HG03439 (cell line): ENCODE data around the gene TRAIP.
"Not testable (repeated sequence)": the region's sequence is repeated elsewhere in the genome, so short reads cannot be mapped to it uniquely, and the experiment has no call there.

ENCODE experiments used
- ATAC-seq: cut with Tn5 transposase; IDR thresholded peaks from one replicate; pipeline ENCODE4 v1.9.1; 2021; ENCODE audit warnings: mild to moderate bottlenecking, moderate library complexity; ENCODE audit not compliant: unreplicated experiment

TRAIP gene

DNA sequence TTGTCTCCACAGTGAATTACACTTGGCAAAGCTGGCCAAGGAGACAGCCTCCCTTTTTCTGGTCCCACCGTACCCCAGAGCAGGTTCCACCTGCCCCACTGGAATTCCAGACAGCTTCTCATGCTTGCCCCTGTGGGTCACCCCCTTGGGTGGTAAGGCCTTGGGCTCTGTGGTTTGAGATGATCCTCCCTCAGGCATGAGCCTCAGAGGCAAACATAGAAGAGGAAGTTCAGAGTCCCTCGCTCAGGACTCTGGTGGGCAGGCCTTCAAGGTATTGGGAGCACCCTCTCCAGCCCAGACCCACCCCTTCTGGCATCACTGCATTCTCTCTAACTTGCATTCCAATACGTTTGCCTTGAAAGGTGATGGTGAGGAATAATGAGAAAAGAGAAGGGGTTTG is 25.0 kb downstream of the TRAIP start:
- ATAC-seq = no peak

DNA sequence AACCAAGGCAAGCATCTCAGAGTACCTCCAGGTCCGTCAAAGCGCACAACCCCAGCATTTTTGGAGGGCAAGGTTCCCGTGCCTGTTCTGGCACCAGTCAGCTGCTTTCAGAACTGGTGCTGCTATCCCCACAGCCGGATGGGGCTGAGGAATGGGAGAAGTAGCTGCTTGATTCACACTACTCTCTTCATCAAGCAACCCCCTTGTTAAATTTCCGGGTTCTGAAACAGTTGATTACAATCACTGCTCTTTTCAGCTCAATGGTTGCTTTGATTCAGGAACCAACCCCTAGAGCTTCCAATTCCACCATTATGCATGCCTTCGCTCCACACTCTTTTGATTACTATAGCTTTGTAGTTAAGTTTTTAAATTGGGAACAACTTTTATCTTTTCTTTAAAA is 30.3 kb downstream of the TRAIP start:
- no peak for ATAC-seq

DNA sequence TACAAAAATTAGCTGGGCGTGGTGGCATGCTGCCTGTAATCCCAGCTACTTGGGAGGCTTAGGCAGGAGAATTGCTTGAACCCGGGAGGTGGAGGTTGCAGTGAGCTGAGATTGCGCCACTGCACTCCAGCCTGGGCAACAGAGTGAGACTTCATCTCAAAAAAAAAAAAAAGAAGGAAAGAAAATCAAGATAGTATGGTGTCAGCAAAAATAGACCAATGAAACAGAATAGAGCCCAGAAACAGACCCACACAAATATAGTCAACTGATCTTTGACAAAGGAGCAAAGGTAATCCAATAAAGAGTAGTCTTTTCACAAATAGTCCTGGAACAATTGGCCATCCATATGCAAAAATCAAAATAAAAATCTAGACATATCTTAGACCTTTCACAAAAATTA is 33.2 kb downstream of the TRAIP start:
- ATAC-seq = not testable (repeated sequence)

DNA sequence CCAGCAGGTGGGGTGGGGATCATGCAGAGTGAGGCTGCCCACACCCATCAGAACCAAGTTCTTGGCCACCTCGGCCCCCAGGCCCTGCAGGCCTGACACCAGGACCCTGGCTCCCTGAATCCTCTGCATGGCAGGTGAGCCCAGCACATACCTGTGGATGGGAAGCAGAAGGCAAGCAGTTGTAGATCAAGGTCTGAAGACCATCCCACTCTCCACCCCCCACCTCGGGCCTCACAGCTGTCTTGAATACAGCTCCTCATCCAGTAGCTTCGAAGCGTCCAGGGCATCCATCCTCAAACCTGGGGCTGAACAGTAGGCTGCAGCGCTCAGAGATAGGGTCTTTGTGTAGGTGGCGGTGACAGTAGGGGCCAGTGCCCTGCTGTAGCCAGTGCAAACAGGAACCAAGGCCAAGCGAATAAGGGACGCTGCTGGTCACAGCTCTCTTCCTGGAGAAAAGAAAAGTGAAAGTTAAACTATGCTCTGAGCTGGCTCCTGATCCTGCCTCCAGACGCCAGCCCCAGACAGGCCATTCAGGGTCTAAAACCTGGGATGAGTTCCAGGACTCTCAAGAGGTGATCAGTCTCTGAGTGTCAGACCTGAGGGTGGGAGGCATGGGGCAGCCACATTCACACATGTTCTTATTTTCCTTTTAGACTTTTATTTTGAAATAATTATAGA is 42.7 kb downstream of the TRAIP start, which contains the start of gene UBA7:
Gene UBA7 (minus strand): TSS at position 457 of the 678 bp plus-strand sequence. CDS start 166 bp downstream, at position 291.
- peak; percentile 69 for ATAC-seq

DNA sequence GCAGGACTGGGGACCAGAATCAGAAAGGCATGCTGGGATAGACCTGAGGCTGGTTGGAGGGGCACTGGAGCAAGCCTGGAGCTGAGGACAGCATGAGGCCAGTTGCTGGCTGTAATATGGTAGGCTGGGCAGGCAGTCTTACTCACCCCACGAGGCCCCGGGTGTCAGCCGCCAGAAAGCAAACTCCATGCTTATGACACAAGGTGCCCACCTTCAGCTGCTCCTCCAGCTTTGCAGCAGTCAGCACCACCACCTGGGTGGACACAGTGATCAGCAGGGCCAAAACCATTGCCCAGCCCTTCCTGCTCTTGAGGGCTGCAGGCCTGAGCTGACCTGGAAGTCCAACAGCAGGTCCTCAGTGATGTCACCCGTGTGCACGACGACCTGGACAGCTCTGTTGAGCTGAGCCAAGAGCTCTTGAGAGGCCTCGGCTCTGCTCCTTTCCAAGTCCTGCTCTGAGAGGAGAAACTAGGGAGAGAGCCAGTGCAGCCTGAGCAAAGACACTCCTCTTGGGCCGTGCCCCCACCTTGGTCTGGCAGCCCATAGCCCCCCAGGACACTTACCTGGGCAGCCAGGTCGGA is 43.4 kb downstream of the TRAIP start:
- no peak for ATAC-seq

DNA sequence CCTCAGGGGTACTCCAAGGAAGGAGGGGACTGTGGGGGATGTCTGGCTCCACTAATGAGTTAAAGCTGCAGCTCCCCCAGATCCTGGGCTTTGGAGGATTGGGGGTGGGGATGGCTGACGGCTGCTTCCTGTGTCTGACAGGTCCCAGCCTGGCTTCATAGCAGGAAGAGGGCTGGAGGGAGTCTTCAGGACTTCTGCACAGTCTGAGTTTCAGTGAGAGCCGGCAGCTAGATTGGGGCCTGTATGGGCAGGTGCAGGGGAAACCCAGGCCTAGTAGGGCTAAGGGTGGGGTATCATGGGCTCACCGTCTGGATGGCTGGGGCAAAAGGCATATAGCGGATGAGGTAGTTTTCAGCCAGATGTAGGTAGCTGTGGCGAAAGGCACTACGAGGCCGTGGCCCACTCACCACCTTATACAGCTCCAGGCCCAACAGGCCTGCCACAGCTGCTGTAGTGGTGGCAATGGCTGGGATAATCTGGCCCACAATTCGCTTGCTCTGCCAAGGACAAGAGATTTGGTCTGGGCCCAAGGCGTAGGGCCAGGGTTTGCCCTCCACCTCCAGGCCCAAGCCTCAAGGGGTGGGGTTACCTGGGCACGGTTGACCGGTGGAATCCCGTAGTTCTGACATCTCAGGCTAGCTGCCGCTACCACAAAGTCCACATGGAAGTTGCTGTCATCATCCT is 48.8 kb downstream of the TRAIP start:
- ATAC-seq = no peak

DNA sequence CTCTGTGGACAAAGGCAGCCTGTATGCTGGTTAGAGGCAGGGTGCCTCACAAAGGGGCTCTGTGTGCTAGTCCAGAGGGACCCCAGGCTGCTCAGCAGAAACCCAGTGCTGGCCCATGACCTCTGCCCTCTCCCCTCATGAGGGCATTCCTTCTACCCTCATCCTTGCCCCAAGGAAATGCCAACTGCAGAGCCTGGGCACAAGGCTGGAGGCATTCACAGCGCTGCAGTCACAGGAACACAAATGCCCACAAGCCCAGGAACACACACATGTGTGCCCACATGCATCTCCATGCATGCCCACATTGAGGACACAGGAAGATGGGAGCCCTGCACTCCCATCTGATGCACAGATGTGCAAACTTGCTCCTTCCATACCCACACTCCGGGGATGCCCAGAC is 49.5 kb downstream of the TRAIP start:
- ATAC-seq = no peak

DNA sequence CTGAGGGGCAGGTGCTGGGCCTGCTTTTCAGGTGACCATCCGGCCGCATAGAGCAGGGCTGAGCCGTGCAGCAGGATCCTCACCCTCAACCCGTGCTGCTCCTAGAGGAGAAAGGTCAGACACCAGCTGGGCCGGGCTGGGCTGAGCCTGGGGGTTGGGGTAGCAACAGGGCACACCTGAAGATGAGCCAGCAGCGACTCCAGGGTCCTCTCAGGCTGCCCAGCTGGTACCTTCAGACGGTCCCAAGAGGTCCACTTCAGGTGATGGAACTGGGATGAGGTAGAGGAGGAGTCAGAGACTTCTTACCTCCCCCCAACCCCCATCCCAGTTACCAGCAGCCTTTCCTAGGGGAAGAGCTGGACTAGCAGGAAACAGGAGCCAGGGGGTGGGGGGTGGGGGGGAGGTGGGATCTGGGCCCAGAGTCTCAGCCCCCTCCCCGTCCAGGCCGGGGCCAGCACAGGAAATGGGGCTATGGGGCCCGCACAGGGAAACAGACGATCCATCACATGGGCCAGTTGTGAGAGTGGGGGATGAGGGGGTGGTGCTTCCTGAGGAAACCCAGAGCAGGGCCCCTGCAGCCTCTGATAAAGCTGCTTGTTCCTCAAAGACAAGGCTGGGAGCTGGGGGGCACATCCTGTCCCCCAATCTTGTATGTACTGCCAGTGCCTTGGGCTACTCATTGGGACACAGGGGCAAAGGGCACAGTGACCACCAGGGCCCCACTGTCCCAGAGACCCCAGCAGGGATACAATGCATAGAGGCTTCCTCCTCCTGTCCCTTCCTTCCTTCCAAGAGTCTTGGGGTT is 50.3 kb downstream of the TRAIP start:
- ATAC-seq = no peak

DNA sequence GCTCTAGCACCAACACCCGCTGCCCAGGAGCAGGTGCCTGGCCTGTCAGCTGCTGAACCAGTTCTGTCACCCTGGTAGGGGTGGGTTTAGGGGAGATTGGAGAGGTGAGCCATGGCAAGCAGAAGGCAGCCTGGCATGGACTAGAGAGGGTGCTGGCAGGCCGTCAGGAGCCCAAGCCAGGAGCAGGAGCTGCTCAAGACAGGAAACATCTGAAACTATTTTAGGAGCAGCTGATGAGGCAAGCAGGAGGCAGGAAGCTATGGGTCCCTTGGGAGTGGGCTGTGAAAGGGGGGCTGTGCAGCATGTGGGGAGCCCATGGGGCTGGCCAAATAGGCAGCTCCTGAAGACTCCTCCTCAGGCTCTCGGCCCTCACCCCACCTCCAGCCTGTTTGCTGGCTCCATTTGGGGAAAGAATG is 51.0 kb downstream of the TRAIP start:
- no peak for ATAC-seq

DNA sequence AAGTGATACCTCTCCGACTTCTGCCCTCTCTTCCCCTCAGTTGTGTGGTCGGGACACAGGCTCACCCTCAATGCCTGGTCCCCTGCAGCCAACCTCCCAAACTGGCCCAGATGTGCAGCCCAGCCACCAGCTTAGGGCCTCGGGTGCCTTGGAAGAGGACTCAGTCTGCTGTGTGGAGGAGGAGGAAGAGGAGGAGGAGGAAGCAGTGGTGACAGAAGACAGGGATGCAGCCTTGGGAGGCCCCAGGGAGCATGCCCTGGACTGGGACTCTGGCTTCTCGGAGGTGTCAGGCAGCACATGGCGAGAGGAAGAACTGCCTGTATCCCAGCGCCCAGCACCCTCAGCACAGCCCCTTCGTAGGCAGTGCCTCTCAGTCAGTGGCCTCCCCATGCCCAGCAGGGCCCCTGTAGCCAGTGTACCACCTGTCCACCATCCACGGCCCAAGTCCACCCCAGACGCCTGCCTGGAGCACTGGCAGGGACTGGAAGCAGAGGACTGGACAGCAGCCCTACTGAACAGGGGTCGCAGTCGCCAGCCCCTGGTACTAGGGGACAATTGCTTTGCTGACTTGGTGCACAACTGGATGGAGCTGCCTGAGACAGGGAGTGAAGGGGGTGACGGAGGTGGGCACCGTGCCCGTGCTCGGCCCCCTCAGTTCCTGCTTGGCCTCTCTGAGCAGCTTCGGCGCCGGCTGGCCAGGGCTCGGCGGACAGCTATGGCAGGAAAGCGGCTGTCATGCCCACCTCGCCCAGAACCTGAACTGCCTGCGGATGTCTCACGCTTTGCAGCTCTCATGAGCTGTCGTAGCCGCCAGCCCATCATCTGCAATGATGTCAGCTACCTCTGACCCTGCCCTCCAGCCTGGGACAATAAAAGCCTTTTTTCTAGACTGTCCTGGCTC is 52.0 kb downstream of the TRAIP start:
- ATAC-seq = no peak

DNA sequence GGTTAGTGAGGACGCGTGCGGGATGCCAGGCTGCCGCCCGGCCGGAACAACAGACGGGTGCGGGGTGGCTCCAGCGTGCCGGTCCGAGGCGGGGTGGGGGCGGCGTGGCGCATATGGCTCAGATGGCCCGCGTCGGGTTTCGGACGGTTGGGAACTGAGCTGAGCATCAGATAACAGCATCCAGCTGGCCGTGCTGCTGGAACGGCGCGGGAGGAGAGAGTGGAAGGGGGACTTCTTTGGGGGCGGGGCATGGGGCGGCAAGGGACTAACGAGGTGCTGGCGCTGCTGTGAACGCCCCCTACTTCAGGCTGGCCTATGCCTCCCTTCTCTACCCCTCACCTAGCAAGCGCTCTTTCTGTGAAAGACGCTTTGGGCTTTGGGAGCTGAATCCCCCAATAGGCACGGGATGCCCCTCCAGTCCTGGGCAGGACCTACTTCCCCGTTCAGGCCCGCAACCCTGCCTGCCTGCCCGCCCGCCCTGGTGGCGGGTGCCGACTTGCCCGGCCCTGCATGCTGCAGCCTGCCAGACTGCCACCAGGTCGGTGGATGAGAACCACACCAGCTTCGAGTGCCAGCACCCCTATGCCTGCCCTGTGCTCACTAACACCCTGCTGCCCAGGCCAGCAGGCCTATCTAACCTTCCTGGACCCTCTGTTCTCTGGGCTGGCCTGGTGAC is 52.8 kb downstream of the TRAIP start:
- ATAC-seq = no peak

DNA sequence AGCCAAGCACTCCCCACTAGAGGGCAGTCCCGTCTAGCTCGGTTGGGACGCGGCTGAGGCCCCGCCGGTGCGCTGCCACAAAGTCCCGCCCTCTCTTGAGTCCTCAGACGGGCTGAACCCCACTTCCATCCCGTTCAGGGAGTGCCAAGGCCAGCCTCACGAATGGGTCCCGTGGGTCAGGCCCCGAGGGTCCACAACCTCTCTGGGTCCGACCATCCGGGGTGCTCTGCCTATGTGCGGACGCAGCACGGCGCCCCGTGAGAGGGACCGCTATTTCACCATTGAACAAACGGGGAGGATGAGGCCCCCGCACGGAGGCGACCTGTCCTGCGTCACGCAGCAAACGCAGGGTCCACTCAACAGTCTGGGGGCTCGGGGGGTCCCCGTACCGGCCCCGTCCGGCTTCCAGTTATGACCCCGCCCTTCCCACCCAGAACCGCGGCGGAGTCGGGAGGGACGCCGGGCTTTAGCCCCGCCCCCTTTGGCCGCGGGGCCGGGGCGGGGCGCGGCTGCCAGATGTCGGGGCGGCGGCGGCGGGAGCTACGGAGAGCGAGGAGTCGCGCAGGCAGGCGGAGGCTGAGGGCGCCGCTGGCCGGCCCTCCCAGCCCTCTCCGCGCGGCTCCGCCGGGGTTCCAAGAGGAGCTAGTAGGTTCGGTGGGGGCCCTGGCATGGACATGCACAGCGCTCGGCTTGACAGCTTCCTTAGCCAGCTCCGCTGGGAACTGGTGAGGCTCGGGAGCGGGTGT is 53.5 kb downstream of the TRAIP start, which contains the start of gene INKA1:
Gene INKA1 (plus strand): TSS at position 543 of the 746 bp plus-strand sequence. CDS start 132 bp downstream, at position 675.
- ATAC-seq = peak; percentile 69

DNA sequence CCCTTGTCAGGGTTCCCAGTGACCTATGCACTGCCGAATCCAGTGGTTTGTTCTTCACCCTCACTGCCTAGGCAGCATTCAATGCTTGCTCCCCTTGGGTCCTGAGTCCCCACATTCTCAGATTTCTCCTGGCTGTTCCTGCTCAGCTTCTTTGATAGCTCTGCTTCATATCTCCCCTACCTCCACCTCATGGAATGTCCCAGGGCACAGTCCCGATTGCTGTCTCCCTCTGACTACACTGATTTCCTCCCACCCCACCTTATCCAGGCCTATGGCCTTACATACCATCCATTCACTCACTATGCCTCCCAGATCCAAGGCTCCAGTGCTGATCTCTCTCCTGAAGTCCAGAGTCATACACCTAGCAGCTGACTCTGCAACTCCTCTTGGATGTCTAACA is 55.2 kb downstream of the TRAIP start:
- no peak for ATAC-seq

DNA sequence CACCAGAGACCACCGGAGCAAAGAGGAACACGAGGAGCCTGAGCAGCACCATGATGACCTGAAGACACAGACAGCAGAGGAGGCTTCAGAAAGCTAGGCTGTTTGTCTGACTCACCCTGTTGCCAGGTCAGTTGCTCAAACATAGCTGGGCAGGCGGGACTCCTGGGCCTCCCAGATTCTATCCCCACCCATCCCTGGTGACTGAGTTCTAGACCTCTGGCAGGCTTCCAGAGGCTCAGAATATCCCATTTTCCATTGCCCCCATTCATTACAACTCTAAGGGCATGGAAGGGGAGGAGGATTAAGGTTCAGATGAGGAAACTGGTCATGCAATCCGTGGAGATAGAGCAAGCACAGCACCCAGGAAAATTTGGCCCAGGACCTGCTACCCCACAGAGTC is 56.6 kb downstream of the TRAIP start, which contains the start of gene CDHR4:
Gene CDHR4 (minus strand): TSS at position 113 of the 400 bp plus-strand sequence. CDS start 61 bp downstream, at position 52.
- no peak for ATAC-seq

DNA sequence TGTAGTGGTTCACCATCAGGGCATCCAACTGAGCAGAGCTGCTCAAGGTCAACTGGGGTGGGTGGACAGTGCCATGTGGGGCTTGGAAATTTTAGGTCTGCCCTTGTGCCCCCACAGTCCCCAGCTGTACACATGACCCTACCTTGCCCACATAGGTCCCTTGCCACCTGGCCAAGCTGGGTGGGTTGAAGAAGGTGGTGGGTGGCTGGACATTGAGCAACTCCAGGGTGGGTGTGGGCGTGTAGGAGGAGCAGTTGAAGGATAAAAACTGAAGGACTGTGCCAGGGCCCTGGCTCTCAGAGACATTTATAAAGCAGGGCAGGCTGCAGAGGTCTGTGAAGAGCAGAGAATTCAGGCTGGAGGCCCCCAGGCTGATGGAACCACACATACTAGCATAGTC is 57.3 kb downstream of the TRAIP start:
- no peak for ATAC-seq

DNA sequence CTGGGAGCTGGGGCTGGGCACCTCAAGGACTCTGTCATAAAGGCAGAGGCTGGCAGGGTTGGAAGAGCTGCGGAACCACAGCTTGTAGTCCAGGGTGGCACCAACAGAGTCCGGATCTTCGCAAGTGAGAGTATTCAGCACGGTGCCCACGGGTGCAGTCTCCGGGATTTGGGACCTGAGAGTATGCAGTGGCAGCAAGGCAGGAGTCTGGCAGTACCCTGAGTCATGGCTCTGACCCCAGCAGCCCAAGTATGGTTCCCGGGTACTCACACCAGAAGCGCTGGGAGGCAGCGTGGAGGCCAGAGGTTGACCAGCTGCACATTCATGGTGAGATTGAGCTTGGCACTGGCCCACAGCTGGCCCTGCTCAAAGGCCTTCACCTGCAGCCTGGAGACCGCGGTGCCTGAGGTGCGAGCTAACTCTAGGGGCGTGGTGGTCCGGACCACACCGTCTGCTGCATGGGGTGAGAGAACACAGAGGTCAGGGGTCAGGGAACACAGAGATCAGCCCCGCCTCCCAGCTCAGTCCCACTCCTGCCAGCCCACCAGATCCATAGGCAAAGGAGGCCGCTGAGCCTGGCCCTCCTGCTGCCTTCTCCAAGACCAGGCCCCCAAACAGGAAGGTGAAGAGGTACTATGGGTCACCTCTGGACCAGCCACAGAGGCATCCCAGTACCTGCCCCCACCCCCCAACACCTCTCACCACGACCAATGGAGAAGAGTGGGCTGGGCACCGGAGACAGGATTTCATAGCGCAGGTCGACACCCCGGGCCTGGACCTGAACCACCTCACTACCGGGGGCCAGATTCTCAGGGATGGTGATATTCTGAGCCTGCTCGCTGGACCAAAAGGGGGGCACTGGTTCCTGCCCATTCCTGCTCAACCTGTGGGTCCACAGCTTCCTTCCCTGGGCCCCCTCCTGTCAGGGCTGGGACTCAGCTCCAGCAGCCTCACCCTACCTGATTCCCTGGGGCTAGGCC is 61.1 kb downstream of the TRAIP start:
- ATAC-seq = no peak

DNA sequence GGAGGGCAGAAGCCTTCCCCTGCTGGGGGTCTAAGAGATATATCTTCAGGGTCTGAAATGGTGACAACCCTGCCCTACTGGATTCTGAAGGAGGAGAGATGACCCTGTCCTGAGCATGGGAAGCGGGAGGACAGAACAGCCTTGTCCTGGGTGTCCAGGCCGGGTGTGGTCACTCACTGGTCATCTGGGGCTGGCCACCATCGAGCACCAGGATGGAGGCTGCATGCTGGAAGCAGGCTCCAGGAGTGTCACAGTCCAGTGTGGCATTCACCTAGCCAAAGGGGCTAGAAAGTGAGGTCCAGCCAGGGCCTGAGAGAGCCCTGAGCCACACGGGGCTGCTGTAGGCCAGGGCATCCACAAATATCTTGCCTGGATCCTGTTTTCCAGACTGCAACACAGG is 61.9 kb downstream of the TRAIP start:
- no peak for ATAC-seq
